GM18499 (cell line): ENCODE data around the gene CDC42EP4.

ENCODE experiments used
- ATAC-seq: cut with Tn5 transposase; IDR thresholded peaks from one replicate; pipeline ENCODE4 v1.9.1; 2021; ENCODE audit warnings: moderate number of reproducible peaks; ENCODE audit not compliant: insufficient read depth, unreplicated experiment

The CDC42EP4 gene

GRCh38 chr17:73262676-73263642, 48.8 kb downstream of the CDC42EP4 start:
- ATAC-seq, result no peak

DNA sequence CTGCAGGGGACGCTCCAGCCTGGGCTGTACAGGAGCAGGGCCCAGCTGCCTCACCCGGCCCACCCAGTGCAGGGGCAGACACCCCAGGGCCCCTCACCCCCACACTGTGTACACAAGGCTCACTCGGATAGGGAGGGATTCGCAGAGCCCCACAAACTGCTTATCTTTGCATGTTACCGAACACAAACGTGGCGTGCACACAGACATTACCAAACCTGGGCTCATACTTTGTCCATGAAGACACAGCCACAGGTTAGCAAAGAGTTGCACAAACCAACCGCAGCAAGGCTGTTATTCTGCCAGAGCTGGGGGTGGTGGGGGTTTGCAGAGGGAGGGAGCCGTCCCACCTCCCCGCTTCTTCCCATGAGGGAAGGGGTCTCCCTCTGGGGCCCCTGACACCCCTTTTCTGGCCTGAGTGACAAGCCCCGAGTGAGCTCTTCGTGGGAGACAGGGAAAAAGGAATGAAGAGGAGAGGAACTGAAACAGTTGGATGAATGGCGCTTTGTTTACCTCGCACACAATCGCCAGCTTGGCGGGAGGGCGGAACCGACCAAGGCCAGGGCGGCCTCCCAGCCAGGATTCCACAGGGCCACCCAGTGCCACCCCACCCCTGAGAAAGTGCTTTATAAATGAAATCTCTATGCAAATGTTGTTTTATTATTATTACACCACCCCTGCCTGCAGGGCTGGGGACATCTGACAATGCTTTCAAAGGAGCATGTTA, 49.7 kb downstream of the CDC42EP4 start:
- ATAC-seq, result no peak

DNA sequence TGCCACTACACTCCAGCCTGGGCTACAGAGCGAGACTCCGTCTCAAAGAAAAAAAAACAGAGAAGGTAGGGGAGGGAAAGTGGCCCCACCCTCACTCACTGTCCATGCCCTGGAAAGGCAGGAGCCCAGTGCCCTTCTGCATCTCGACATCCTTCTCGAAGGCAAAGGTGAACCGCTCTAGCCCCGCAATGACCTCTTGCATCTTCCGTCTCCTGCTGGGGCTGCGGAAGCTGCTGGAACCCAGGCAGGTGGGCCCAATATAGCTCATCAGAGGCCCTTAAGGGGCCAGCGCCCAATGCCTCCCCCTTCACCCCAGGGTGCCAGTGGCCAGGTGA, 50.2 kb downstream of the CDC42EP4 start, which contains the start of gene CPSF4L:
TSS of gene CPSF4L (minus strand) at position 264 of the 335 bp plus-strand sequence. CDS start at position 202, 62 bp downstream.
- ATAC-seq, result no peak

DNA sequence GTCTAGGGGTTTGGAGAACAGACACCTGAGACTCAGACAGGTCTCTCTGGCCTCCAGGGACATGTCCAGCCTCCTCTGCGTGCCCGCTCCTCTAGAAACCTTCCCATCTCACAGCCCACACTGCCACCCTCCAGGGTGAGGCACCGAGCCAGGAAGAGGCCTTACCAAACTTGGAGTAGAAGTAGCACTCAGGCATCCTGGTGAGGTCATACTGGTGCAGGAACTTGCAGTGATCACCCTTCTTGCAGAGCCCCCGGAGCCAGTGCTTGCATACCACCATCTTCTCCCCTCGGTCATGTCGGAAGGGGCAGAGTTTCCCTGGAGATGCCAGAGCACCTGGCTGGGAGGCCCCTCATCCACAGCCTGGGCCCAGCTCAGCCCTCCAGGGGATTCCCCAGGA, 54.3 kb downstream of the CDC42EP4 start:
- no peak for ATAC-seq

GRCh38 chr17:73256220-73256619, 55.6 kb downstream of the CDC42EP4 start:
- ATAC-seq, result no peak

GRCh38 chr17:73255671-73256181, 56.1 kb downstream of the CDC42EP4 start:
- no peak for ATAC-seq

GRCh38 chr17:73251871-73252270, 59.9 kb downstream of the CDC42EP4 start:
- no peak for ATAC-seq

- no peak for ATAC-seq
Observed at GRCh38 chr17:73250851-73251640, 60.8 kb downstream of the CDC42EP4 start.

- no peak for ATAC-seq
Observed at GRCh38 chr17:73249700-73250099, 62.1 kb downstream of the CDC42EP4 start.

DNA sequence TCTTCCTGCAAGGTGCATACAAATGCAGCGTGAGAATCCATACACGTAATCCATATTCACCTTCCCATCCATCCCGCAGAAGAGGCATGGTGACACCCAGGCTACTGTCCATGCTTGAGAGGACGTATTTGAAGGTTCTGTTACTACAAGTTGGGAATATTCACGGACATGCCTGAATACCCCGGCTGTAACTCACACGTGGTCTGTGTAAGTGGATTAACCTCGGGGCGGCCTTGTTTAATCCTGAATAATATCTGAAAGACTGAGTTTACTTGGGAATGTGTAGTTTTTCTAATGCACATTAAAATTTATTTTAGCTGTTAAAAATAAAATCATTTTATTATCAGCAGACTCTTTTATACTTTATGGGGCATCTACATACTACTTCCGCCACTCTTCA, 63.3 kb downstream of the CDC42EP4 start:
- no peak for ATAC-seq

GRCh38 chr17:73247726-73248125, 64.1 kb downstream of the CDC42EP4 start:
- ATAC-seq, result no peak

GRCh38 chr17:73240561-73240960, 71.2 kb downstream of the CDC42EP4 start:
- no peak for ATAC-seq

DNA sequence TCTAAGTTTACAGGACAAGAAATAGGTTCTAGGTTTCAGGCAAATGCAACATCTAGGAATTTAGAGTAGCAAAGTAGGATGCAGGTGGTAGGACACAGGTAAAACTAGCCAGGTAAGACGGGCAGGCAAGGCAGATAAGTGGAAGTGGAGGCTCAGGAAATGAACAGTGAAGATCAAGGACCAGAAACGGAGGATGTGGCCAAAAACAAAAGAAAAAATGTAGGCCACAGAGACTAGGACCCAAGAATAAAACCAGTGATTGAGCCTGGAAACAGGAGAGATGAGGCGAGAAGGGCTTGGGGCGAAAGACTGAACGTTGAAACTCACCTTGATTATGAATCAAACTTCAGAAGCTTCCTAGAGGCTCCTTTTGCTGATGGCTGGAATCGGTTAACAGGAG, 74.1 kb downstream of the CDC42EP4 start:
- ATAC-seq, result no peak

GRCh38 chr17:73234736-73235135, 77.1 kb downstream of the CDC42EP4 start:
- ATAC-seq, result no peak
